Nephron (organoid): Measurements from ENCODE around the gene TMEM164.

Experiments used
- H3K27ac Mint-ChIP-seq, 3 experiments: 2 replicates each; pipeline ENCODE4 v1.8.0; 2020; ENCODE audit warnings: mixed read lengths in 3 of 3, mild to moderate bottlenecking in 2 of 3, moderate library complexity in 1 of 3
- H3K27me3 Mint-ChIP-seq: 2 replicates; pipeline ENCODE4 v1.8.0; 2021; ENCODE audit warnings: low read depth, mild to moderate bottlenecking, moderate library complexity, mixed read lengths
- H3K36me3 Mint-ChIP-seq: 2 replicates; pipeline ENCODE4 v1.8.0; 2020; ENCODE audit warnings: low read depth, mixed read lengths
- H3K4me1 Mint-ChIP-seq: 2 replicates; pipeline ENCODE4 v1.8.0; 2020; ENCODE audit warnings: mixed read lengths
- H3K4me3 Mint-ChIP-seq, 3 experiments: 2 replicates each; pipeline ENCODE4 v1.8.0; 2020; ENCODE audit warnings: mild to moderate bottlenecking in 3 of 3, mixed read lengths in 3 of 3, moderate library complexity in 2 of 3
- H3K9me3 Mint-ChIP-seq: 2 replicates; pipeline ENCODE4 v1.8.0; 2020; ENCODE audit warnings: mixed read lengths
- TF ChIP-seq, protein P1 (sequence below), 3 experiments: fragments of 200-600 bp; sonication (generic); IDR thresholded peaks; one replicate each; pipeline ENCODE4 v1.5.0; 2021; ENCODE audit warnings: antibody characterized with exemption in 3 of 3; ENCODE audit not compliant: unreplicated experiment in 3 of 3

TMEM164 gene

DNA sequence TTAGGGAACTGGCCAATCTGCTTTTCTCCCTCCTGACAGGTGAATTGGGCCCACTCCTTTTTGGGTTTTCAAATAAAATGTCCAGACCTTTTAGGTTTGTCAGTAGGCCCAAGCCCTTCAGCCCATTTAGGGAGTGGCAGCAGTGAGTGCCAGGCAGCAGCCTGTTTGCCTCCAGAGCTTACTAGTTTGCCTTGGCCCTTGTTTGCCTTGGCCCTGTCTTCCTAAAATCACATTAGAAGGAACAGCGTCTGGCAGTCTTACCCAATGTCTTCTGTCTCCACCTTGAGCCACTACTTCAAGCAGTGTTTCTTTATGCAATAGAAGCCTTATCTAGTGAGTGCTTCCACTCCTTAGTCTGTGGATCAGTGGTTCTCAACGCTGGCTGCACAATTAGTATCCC, 117.1 kb downstream of the TMEM164 start:
- H3K4me1 Mint-ChIP-seq = peaks cover 15% of the 10 kb centered on the region
- H3K4me3 Mint-ChIP-seq = no peak overlapping the region
- no peaks in the 10 kb centered on the region for H3K27me3 Mint-ChIP-seq
- H3K9me3 Mint-ChIP-seq = no peaks in the 10 kb centered on the region
- peaks cover 7% of the 10 kb centered on the region for H3K36me3 Mint-ChIP-seq
- TF ChIP-seq, protein P1, sequence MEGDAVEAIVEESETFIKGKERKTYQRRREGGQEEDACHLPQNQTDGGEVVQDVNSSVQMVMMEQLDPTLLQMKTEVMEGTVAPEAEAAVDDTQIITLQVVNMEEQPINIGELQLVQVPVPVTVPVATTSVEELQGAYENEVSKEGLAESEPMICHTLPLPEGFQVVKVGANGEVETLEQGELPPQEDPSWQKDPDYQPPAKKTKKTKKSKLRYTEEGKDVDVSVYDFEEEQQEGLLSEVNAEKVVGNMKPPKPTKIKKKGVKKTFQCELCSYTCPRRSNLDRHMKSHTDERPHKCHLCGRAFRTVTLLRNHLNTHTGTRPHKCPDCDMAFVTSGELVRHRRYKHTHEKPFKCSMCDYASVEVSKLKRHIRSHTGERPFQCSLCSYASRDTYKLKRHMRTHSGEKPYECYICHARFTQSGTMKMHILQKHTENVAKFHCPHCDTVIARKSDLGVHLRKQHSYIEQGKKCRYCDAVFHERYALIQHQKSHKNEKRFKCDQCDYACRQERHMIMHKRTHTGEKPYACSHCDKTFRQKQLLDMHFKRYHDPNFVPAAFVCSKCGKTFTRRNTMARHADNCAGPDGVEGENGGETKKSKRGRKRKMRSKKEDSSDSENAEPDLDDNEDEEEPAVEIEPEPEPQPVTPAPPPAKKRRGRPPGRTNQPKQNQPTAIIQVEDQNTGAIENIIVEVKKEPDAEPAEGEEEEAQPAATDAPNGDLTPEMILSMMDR (IDR thresholded peaks at IDR 0.05; ENCODE audit: unreplicated experiment in 3 of 3) = no peak
- no peak overlapping the region for H3K27ac Mint-ChIP-seq

DNA sequence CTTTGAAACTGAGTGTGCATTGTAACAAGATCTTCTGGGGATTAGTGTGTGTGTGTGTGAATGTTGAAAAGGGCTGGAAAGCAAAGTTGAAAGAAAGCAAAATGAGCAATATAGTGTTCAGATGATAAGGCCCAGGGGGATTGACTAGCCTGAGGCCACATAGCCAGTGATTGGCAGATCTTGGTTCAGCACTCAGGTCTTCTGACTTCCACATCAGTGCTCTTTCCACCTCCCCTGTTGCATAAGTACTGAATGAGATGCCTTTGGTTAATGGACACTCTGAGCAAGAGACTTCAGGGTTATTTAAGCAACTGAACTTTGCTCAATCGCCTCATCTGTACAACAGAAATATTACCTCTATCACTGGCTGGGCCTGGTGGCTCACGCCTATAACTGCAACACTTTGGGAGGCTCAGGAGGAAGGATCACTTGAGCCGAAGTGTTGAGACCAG, 120.4 kb downstream of the TMEM164 start:
- H3K27me3 Mint-ChIP-seq = no peaks in the 10 kb centered on the region
- H3K9me3 Mint-ChIP-seq = no peaks in the 10 kb centered on the region
- H3K27ac Mint-ChIP-seq = no peak overlapping the region
- peaks cover 36% of the 10 kb centered on the region for H3K4me1 Mint-ChIP-seq
- TF ChIP-seq, protein P1 (IDR thresholded peaks at IDR 0.05; ENCODE audit: unreplicated experiment in 3 of 3) = no peak
- H3K36me3 Mint-ChIP-seq = no peaks in the 10 kb centered on the region
- H3K4me3 Mint-ChIP-seq = no peak overlapping the region

DNA sequence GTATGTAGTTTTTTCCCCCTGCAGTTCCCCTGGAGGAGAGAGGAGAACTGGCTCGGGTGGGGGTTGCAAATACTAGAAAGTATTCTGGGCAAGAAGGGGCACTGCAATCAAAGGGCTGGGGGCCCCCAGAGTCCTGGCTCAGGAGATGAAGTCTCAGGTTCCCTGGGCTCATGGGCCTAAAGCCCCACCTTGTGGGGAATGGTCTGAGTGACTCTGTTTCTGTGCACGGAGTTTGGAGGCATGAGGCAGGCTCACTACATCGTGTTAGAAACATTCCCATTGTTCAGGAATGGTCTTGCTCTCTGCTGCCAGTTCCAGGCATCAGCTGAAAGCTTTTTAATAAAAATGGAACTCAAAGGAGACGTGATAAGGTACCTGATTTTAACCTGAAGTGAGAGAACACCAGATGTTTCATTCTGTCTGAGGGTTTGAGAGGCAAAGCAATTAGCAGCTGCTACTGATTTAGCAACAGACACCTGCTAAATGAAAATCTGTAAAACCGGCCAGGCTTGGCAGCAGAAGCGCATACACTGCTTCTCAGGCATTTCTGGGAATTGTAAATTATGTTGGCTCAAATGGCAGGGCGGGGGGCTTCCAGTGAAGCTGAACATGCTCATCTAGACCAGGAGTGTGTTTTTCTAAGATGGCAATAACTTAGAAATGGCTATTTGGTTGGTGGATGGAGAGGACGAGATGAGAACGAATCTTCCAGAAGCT, 122.7 kb downstream of the TMEM164 start:
- H3K36me3 Mint-ChIP-seq = no peaks in the 10 kb centered on the region
- H3K4me1 Mint-ChIP-seq = peaks cover 41% of the 10 kb centered on the region
- no peaks in the 10 kb centered on the region for H3K27me3 Mint-ChIP-seq
- peak overlapping the region; percentile 31 to 78 (median 41) for H3K27ac Mint-ChIP-seq
- no peaks in the 10 kb centered on the region for H3K9me3 Mint-ChIP-seq
- no peak overlapping the region for H3K4me3 Mint-ChIP-seq
- TF ChIP-seq, protein P1 (IDR thresholded peaks at IDR 0.05; ENCODE audit: unreplicated experiment in 3 of 3) = peak; percentile 28 to 57 (median 39)

DNA sequence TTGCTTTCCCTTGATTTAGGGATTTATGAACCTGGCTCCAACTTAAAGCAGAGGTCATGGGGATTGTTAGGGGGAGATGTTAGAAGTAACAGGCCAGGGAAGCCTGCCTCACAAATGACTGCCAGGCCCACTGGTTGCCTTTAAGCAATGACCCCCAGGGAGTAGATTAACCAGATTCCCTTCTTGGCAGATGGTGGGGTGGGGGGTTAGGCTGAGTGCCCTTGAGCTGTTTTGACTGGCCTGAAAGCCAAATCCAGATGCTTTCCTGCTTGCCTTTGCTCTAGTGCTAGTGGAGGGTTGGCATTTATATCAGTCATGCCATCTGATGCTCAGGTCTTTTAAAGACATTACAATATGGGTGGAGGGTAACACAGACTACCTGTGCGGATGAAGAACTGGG, 128.1 kb downstream of the TMEM164 start:
- Mint-ChIP-seq H3K27ac (peak overlapping the region in 1 of 3 experiments; percentile 9), H3K9me3 (no peaks in the 10 kb centered on the region), H3K4me3 (no peak overlapping the region), H3K27me3 (no peaks in the 10 kb centered on the region), H3K4me1 (peaks cover 20% of the 10 kb centered on the region), H3K36me3 (peaks cover 15% of the 10 kb centered on the region)
- TF ChIP-seq, protein P1 (IDR thresholded peaks at IDR 0.05; ENCODE audit: unreplicated experiment in 3 of 3) = no peak

DNA sequence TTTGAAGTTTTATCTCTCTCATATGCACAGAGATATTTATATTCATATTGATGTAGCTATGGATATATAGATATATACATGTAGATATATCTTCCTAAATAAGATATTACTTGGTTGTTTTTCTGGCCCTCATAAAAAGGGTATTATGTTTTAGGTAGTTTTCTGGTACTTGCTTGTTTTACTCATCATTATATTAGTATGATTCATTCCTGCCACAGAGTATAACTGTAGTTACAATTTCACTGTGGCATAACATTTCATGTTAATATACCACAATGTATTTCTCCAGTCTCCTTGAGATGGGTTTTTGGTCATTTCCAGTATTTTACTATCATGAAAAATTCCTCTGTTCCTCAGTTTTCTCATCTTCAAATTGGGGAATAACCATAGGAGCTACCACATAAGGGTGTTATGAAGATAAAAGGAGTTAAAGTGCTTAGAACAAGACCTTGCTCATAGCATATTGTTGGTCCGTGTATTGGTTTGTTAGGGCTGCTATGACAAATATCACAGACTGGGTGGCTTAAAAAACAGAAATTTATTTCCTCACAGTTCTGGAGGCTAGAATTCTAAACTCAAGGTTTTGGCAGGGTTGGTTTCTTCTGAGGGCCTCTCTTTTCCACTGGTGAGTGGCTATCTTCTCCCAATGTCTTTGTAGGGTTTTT, 129.7 kb downstream of the TMEM164 start:
- peaks cover 12% of the 10 kb centered on the region for H3K4me1 Mint-ChIP-seq
- no peak overlapping the region for H3K4me3 Mint-ChIP-seq
- H3K36me3 Mint-ChIP-seq = peaks cover 18% of the 10 kb centered on the region
- TF ChIP-seq, protein P1 (IDR thresholded peaks at IDR 0.05; ENCODE audit: unreplicated experiment in 3 of 3) = no peak
- no peaks in the 10 kb centered on the region for H3K9me3 Mint-ChIP-seq
- no peak overlapping the region for H3K27ac Mint-ChIP-seq
- H3K27me3 Mint-ChIP-seq = no peaks in the 10 kb centered on the region
